Epithelial cell of proximal tubule (primary cell): ENCODE data around the gene LOXL1. TPM values are rescaled to one million over a fixed set of nuclear protein-coding genes. Genes with fewer than 3 reads are reported as not detected.

ENCODE experiments used
- DNase-seq: peaks from one replicate; pipeline ENCODE4 v3.0.0-alpha.2; 2011; ENCODE audit warnings: low read depth
- H3K4me3 ChIP-seq: 2 replicates; pipeline ENCODE4 v1.5.1; 2011; ENCODE audit warnings: low read depth, mild to moderate bottlenecking, low read length
- total RNA-seq: library from RNA; depleted of rRNA; stranded (reverse); fragments of >200 nt; gene quantifications from 2 replicates; pipeline ENCODE4 v1.2.3, GENCODE V29; 2015
- TF ChIP-seq, protein P1 (sequence below): conservative IDR thresholded peaks from 2 replicates; pipeline ENCODE4 v1.5.1; 2012; ENCODE audit warnings: low read depth, mild to moderate bottlenecking, low read length

LOXL1 gene
- total RNA-seq, 1 donor from 2014 or later: 120 TPM

- no peak for DNase-seq
- H3K4me3 ChIP-seq: no peak overlapping the region
- TF ChIP-seq, protein P1, sequence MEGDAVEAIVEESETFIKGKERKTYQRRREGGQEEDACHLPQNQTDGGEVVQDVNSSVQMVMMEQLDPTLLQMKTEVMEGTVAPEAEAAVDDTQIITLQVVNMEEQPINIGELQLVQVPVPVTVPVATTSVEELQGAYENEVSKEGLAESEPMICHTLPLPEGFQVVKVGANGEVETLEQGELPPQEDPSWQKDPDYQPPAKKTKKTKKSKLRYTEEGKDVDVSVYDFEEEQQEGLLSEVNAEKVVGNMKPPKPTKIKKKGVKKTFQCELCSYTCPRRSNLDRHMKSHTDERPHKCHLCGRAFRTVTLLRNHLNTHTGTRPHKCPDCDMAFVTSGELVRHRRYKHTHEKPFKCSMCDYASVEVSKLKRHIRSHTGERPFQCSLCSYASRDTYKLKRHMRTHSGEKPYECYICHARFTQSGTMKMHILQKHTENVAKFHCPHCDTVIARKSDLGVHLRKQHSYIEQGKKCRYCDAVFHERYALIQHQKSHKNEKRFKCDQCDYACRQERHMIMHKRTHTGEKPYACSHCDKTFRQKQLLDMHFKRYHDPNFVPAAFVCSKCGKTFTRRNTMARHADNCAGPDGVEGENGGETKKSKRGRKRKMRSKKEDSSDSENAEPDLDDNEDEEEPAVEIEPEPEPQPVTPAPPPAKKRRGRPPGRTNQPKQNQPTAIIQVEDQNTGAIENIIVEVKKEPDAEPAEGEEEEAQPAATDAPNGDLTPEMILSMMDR: peak; percentile 86
Observed at GRCh38 chr15:73950831-73951561, 24.7 kb downstream of the LOXL1 start.

- TF ChIP-seq, protein P1: no peak
- H3K4me3 ChIP-seq: no peak overlapping the region
- DNase-seq: no peak
Observed at GRCh38 chr15:73951601-73952000, 25.3 kb downstream of the LOXL1 start.

DNA sequence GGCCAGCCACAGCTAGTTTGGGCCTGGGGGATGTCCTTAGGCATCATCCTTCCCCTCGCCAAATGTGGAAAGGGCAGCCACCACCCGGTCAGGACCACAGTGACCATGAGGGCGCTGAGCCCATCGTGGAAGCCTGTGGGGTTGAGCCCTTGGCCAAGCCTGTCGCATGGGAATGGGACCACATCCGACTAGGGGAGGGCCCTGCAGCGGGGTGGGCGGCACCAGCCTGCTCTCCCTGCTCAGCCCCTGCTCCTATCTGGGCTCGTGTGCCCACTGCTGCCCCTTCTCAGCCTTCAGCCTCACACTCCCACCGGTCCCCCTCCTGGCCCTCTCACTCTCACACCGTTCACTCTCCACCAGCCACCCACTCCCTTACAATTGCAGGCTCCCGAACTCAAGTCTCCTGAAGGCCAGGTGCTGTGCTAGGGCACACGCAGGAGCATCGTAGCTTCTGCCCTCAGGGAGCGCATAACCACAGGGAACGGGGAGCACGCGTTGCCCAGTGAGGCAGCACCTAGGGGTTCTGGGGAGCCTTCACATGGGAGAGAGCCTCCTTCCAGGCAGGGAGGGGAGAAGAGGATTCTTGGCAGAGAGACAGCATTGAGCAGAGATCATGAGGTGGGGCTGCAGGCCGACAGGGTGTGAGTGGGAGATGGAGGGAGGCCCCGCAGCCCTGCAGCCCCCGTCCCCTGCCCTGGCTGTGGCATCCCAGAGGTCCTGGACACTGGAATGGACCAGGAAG, 26.1 kb downstream of the LOXL1 start:
- TF ChIP-seq, protein P1: no peak
- no peak overlapping the region for H3K4me3 ChIP-seq
- DNase-seq: no peak

DNA sequence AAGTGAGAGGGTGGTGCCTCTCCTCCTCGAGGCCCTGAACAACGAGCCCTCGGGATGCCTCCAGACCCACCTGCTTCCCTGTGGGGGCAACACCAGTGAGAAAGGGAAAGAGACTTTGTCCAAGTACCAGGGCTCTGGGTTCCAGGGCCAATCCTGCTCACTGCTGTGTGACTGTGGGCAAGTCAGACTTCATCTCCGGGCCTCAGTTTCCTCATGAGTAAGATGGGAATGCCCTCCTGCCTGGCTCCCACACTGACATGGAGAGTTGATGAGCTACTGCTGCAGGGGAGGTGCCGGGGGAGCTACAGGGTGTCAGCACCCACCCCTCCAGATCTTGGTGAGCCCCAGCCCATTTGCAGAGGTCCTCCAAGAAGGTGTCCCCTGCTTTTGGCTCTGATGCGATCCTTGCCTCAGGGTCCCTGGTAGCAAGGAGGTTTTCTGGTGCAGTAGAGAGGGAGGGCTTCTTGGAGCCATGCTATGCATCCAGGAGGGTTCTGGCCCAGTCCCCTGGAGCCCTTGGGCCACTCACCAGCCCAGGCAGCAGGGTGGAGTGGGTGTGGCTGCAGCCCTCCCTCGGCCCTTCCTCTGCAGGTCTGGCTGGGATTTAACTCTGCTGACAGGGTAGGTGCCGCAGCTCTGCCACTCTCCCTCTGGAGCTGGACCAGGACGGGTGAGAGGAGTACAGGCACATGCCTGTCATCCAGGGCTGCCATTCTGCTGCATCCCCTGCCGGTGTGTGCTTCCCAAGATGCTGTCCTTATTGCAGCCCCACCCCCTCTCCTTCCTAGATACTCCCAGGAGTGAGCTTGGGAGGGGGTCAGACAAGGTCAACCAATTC, 26.9 kb downstream of the LOXL1 start:
- TF ChIP-seq, protein P1: no peak
- DNase-seq: no peak
- no peak overlapping the region for H3K4me3 ChIP-seq

GRCh38 chr15:73954188-73955145, 28.2 kb downstream of the LOXL1 start:
- DNase-seq: no peak
- H3K4me3 ChIP-seq: no peak overlapping the region
- TF ChIP-seq, protein P1: no peak

DNA sequence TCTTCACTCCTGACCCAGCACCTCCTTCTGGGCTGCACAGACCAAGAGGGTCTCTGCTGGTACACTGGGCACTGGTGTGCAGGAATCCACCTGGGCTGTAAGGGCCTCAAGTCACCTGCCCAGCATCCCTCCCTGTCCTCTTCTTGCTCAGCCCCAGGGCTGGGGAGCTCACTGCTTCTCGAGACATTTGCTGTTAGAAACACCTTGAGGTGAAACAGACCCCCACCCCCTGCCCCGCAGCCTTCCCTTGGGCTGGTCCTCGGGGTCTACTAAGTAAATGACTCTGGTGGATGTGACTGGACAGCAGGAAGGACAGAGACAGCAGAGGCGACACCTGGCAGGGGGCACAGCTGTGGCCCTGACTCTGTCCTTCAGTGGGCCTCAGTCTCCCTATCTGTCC, 29.1 kb downstream of the LOXL1 start:
- no peak for DNase-seq
- H3K4me3 ChIP-seq: no peak overlapping the region
- TF ChIP-seq, protein P1: no peak
